HG03175 (cell line): ENCODE measurements around the gene SPOCK3.
"Not testable (repeated sequence)": the region's sequence is repeated elsewhere in the genome, so short reads cannot be mapped to it uniquely, and the experiment has no call there.

Experiments used
- ATAC-seq: cut with Tn5 transposase; IDR thresholded peaks from one replicate; pipeline ENCODE4 v1.9.1; 2021; ENCODE audit warnings: mild to moderate bottlenecking, moderate library complexity; ENCODE audit not compliant: unreplicated experiment

SPOCK3 gene

GRCh38 chr4:166827629-166828028 is 406.7 kb downstream of the SPOCK3 start:
- ATAC-seq: no peak

DNA sequence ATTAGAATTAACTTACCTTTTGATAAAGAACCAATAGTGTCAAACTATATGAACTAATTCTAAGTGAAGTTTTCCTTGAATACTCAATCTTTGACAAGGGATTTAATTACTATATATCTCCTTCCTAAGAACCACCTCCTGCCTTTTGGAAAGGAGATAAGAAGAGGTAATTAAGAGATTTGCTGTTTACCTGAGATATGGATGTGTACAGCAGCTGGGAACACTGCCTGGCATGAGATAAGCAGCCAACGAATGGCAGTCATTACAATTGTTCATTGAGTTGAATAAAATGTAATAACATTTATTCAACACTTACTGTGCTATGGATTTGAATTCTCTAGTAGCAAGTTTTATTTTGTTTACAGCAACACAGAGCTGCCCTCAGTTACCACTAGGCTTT is 407.1 kb downstream of the SPOCK3 start:
- no peak for ATAC-seq

- no peak for ATAC-seq
Measured at GRCh38 chr4:166823848-166824247, 410.4 kb downstream of the SPOCK3 start.

GRCh38 chr4:166823126-166823525 is 411.2 kb downstream of the SPOCK3 start:
- no peak for ATAC-seq

DNA sequence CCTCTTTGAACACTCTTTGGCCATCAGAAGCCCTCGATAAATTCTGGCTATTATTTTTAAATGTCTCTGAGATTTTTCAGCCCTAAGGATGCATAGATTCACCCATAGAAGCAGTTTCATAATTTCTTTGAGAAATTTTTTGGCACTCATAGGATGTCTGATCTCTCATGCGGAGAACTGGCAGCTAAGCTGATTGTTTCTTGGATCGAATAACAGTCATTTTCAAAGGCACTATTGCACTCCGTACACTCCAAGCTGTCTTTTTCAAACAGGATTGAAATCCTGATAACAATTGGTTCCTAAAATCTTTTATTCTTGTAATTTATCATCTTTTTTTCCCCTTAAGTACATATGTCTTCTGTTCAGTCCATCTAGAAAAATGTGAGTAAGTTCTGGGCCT is 411.9 kb downstream of the SPOCK3 start:
- no peak for ATAC-seq

DNA sequence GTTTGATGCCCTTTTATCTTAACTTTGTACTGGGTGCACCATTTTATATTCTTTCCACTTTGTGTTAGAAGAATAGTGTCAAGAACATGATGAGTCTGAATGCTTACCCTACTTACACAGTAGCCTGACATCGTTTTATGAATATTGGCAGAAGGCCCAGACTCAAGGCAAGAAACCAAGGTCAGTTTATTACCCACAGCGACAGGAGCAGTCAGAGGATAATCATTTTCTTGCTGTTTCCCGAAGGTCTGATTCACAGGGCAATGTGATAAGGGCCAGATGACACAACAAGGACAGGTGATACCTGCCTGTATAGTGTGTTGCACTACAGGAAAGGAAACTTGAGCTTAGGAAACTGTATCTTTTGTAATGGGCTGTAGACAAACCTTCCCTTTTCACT is 417.4 kb downstream of the SPOCK3 start:
- no peak for ATAC-seq

- ATAC-seq: no peak
Measured at GRCh38 chr4:166808380-166808779, 425.9 kb downstream of the SPOCK3 start.

- ATAC-seq: no peak
Measured at GRCh38 chr4:166802346-166802745, 431.9 kb downstream of the SPOCK3 start.

DNA sequence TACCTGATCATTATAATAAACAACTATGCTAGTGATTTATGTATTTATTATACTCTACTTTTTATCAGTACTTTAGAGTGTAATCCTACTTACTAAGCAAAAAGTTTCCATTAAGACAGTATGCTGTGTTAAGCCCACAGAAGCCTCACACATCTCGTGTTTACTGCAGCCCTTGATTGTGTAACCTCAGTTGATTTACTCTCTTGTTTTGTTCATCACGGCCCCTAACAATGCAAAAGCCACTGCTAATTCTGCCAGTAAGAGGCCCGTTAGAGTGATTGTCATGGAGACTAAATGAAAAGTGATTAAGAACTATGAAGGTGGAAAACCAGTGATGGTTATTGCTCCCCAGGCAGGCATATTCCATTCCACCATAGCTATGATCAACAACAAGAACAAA is 436.2 kb downstream of the SPOCK3 start:
- no peak for ATAC-seq

- ATAC-seq: no peak
Measured at GRCh38 chr4:166777760-166778159, 456.5 kb downstream of the SPOCK3 start.

- no peak for ATAC-seq
Measured at GRCh38 chr4:166763018-166763417, 471.3 kb downstream of the SPOCK3 start.

DNA sequence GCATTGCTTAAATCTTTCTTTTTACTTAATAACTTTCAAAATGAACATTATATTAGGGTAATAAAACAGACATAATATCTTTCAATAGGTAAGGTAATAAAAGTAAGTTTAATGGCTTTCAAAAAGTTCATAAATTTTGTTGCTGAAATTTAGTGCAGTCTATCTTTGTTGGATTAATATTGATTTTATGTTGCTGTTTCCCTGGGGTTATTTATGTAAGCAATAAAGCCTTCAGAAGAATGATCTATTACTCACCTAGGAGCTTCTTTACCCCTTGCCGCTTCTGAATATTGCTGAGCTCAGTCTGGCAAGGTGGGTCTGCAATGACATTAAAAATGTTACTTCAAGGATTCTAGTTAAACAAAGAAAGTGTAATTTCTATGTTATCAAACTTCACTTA is 492.6 kb downstream of the SPOCK3 start:
- no peak for ATAC-seq

GRCh38 chr4:166739215-166739614 is 495.1 kb downstream of the SPOCK3 start:
- not testable (repeated sequence) for ATAC-seq

GRCh38 chr4:166737430-166737829 is 496.9 kb downstream of the SPOCK3 start:
- no peak for ATAC-seq

- ATAC-seq: no peak
Measured at GRCh38 chr4:166735553-166735952, 498.7 kb downstream of the SPOCK3 start.

DNA sequence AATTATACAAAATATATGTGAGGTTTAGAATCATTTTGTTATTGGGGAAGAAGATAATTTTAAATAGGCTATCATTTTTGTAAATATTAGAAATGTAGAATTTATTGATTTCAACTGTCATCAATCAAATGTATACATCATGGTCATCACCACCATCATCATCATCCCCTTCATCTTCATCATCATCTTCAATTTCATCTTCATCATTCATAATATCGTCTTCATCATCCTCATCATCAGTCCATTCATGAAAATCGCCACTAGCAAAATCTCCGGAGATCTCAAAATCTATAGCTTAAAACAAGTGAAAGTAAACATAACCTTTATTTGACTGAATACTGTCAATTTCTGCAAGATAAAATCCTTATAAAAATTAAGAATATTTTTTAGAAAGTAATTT is 499.5 kb downstream of the SPOCK3 start:
- no peak for ATAC-seq

DNA sequence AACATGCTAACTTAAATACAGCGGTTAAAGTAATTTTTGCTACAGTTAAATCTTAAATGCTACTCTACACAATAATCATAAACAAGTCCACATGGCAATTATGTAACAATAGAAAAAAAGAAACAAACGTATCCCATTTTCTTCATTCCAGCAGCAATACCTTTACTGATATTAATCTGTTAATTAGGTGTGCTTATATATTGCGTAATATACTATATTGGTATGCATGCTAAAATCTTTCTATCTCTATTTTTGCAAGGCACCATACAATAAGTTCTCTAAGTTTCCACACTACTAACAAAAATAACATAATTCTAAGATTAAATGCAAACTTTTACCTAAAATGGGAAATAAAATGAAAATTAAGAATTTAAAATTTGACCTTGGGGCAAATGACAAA is 500.6 kb downstream of the SPOCK3 start:
- no peak for ATAC-seq

DNA sequence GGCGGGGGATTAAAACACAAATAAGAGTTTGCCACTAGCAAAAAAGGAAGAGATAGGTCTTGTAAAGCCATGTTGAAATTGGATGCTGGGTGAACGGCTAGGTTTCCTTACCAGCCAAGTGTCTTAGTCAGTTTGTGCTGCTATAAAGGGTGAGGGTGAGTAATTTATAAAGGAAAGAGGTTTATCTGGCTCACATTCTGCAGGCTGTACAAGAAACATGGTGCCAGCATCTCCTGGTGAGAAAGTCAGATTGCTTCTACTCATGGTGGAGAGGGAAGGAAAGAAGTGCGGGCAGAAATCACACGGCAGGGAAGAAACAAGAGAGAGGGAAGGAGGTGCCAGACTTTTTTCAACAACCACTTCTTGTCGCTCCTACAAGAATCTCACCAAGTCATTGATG is 507.5 kb downstream of the SPOCK3 start:
- no peak for ATAC-seq

GRCh38 chr4:166724369-166724768 is 509.9 kb downstream of the SPOCK3 start:
- ATAC-seq: no peak

- ATAC-seq: no peak
Measured at GRCh38 chr4:166723532-166724140, 510.7 kb downstream of the SPOCK3 start.

- ATAC-seq: not testable (repeated sequence)
Measured at GRCh38 chr4:166715748-166716713, 518.3 kb downstream of the SPOCK3 start.

DNA sequence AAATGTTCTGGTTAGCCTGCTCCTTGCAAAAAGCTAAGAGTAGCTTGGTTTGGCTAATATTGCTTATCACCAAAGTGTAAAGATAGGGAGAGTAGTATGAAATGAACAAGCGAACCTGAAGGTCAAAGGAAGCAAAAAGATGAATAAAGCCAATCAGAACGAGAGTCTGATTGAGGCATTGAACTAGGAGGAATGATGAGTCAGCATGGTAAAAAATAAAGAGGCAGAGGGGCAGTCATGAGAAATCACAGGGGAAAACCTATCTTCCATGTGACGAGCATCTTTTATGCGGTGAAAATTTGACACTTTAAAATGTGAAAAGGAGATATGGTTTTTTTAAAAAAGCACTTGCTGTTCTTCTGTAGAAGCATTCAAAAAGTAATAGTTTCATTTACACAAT is 533.7 kb downstream of the SPOCK3 start:
- ATAC-seq: no peak
